Measurements from ENCODE around the gene GIMAP2. TPM values are rescaled to one million over a fixed set of nuclear protein-coding genes. Genes with fewer than 3 reads are reported as not detected.
A peak's percentile ranks its signal among the peaks of the same experiment; 100 is the strongest.

Gene GIMAP2
- polyA plus RNA-seq, 3 donors, result 45.6 to 63.8 (median 47.0) TPM

DNA sequence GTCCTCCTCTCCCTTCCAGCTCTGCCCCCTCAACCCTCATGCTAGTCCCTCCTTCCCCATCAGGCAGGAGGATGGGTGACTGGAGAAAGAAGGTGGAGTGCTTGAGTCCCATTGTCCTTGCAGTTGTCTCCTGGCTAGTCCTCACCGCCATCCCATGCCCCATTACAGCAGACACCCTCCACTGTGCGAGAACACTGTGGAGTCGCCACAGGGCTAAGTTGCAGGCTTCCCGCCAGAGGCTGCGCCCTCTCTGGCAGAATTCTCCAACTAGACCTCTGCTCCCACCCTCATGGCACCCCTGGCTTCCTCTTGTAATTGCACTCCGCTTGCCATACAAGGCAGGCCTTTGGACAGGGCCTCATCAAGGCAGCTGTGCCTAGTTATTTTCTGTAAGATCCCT is 3.1 kb downstream of the GIMAP2 start:
- peak overlapping the region; percentile 93 for H3K4me2 ChIP-seq (replicated peaks; ENCODE audit: extremely low read depth, low read length, poor library complexity, severe bottlenecking)

DNA sequence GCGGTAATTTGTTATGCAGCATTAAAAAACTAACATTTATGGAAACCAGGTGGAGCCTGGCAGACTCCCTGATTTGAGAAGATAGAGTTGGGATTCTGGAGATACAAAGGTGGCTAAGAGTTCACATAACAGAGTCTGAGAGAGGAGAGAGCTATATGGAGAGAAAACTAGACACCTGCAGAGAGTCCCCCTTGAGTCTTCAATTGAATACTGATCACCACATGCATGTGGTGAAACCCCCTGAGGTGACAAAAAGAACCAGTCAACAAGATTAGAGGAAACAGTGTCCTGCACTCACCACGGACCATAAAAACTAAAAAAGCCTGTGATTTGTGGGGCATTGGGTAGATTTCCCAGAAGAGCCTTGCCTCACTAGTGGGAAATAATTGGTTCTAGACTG is 10.1 kb downstream of the GIMAP2 start:
- Mint-ChIP-seq H3K9me3 (peaks cover 40 to 81% (median 53%) of the 10 kb centered on the region in 7 donors), H3K4me3 (no peak overlapping the region), H3K36me3 (peaks cover 28 to 31% of the 10 kb centered on the region in 2 donors), H3K27ac (no peak overlapping the region), H3K27me3 (ENCODE audit: low read depth in 3 of 3) (no peaks in the 10 kb centered on the region), H3K4me1 (peaks cover 5% of the 10 kb centered on the region)
- Histone ChIP-seq H3K9ac (ENCODE audit: insufficient read depth, low read length, poor library complexity, severe bottlenecking) (no peak overlapping the region), H3K9me3 (replicated peaks in 1 of 2; ENCODE audit: control insufficient read depth in 1 of 2, insufficient read depth in 1 of 2, low read length in 2 of 2) (peaks cover 22 to 56% of the 10 kb centered on the region in 2 donors), H4K20me1 (ENCODE audit: insufficient read depth, low read length) (peaks cover 10% of the 10 kb centered on the region), H3K27me3 (ENCODE audit: control insufficient read depth in 2 of 2, insufficient read depth in 2 of 2, low read length in 2 of 2) (no peaks in the 10 kb centered on the region), H3K36me3 (replicated peaks in 1 of 2; ENCODE audit: control insufficient read depth in 1 of 2, insufficient read depth in 2 of 2, low read length in 2 of 2) (peaks cover 14 to 25% of the 10 kb centered on the region in 2 donors), H3K4me3 (replicated peaks in 1 of 3; ENCODE audit: low read depth in 2 of 3, low read length in 3 of 3) (no peak overlapping the region), H3K4me1 (ENCODE audit: control insufficient read depth in 1 of 2, insufficient read depth in 2 of 2, low read length in 2 of 2) (no peaks in the 10 kb centered on the region), H3K79me2 (ENCODE audit: insufficient read depth, low read length) (peaks cover 5% of the 10 kb centered on the region), H3K4me2 (replicated peaks; ENCODE audit: extremely low read depth, low read length, poor library complexity, severe bottlenecking) (no peak overlapping the region), H2AFZ (ENCODE audit: insufficient read depth, low read depth, low read length, poor library complexity, severe bottlenecking) (no peak overlapping the region), H3K27ac (ENCODE audit: low read depth in 1 of 2, low read length in 2 of 2) (no peak overlapping the region)
- DNase-seq, result no peak
- intact Hi-C loops (cut with micrococcal nuclease), result no loop called here
- WGBS (ENCODE audit: insufficient coverage), result no CpG with 5 or more reads among the region's 2 CpGs
- TF ChIP-seq, protein P1, sequence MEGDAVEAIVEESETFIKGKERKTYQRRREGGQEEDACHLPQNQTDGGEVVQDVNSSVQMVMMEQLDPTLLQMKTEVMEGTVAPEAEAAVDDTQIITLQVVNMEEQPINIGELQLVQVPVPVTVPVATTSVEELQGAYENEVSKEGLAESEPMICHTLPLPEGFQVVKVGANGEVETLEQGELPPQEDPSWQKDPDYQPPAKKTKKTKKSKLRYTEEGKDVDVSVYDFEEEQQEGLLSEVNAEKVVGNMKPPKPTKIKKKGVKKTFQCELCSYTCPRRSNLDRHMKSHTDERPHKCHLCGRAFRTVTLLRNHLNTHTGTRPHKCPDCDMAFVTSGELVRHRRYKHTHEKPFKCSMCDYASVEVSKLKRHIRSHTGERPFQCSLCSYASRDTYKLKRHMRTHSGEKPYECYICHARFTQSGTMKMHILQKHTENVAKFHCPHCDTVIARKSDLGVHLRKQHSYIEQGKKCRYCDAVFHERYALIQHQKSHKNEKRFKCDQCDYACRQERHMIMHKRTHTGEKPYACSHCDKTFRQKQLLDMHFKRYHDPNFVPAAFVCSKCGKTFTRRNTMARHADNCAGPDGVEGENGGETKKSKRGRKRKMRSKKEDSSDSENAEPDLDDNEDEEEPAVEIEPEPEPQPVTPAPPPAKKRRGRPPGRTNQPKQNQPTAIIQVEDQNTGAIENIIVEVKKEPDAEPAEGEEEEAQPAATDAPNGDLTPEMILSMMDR (IDR thresholded peaks at IDR 0.05), result no peak

More for the DNA sequence above, 3.1 kb downstream of the GIMAP2 start:
- Mint-ChIP-seq H3K4me3 (peak overlapping the region; percentile 59 to 80), H3K36me3 (peaks cover 53 to 58% of the 10 kb centered on the region in 2 donors), H3K9me3 (peaks cover 11 to 24% (median 19%) of the 10 kb centered on the region in 7 donors), H3K27ac (peak overlapping the region in 5 of 7 donors; percentile 51 to 96 (median 86)), H3K27me3 (ENCODE audit: low read depth in 3 of 3) (peaks cover 0 to 2% (median 0%) of the 10 kb centered on the region in 3 donors), H3K4me1 (peaks cover 62% of the 10 kb centered on the region)
- H4K20me1 ChIP-seq (ENCODE audit: insufficient read depth, low read length), result peaks cover 26% of the 10 kb centered on the region
- DNase-seq, result no peak
- no peak overlapping the region for H3K9ac ChIP-seq (ENCODE audit: insufficient read depth, low read length, poor library complexity, severe bottlenecking)
- no peak overlapping the region for H2AFZ ChIP-seq (ENCODE audit: insufficient read depth, low read depth, low read length, poor library complexity, severe bottlenecking)
- WGBS (ENCODE audit: insufficient coverage), result 96% methylated on average over 6 of the region's 6 CpGs
- no peaks in the 10 kb centered on the region for H3K27me3 ChIP-seq (ENCODE audit: control insufficient read depth in 2 of 2, insufficient read depth in 2 of 2, low read length in 2 of 2)
- TF ChIP-seq, protein P1 (IDR thresholded peaks at IDR 0.05), result no peak
- peak overlapping the region in 1 of 3 experiments; percentile 83 for H3K4me3 ChIP-seq (replicated peaks in 1 of 3; ENCODE audit: low read depth in 2 of 3, low read length in 3 of 3)
- H3K9me3 ChIP-seq (replicated peaks in 1 of 2; ENCODE audit: control insufficient read depth in 1 of 2, insufficient read depth in 1 of 2, low read length in 2 of 2), result peaks cover 14 to 17% of the 10 kb centered on the region in 2 donors
- H3K4me1 ChIP-seq (ENCODE audit: control insufficient read depth in 1 of 2, insufficient read depth in 2 of 2, low read length in 2 of 2), result peaks cover 46 to 51% of the 10 kb centered on the region in 2 donors
- peaks cover 53% of the 10 kb centered on the region for H3K79me2 ChIP-seq (ENCODE audit: insufficient read depth, low read length)
- peaks cover 28 to 48% of the 10 kb centered on the region in 2 donors for H3K36me3 ChIP-seq (replicated peaks in 1 of 2; ENCODE audit: control insufficient read depth in 1 of 2, insufficient read depth in 2 of 2, low read length in 2 of 2)
- intact Hi-C loops (cut with micrococcal nuclease), result no loop called here
- H3K27ac ChIP-seq (ENCODE audit: low read depth in 1 of 2, low read length in 2 of 2), result peak overlapping the region in 1 of 2 donors; percentile 81

All from CD14-positive monocyte (primary cell).